ENCODE results near the gene C4BPA.

Gene C4BPA

GRCh38 chr1:207071426-207071825 is 32.6 kb upstream of the C4BPA start:
- Histone ChIP-seq H3K27me3 (ENCODE audit: low read depth, low read length) (no peaks in the 10 kb centered on the region), H3K36me3 (replicated peaks; ENCODE audit: low read depth, low read length) (peaks cover 22% of the 10 kb centered on the region), H3K27ac (ENCODE audit: low read length) (no peak overlapping the region), H2AFZ (ENCODE audit: low read depth, low read length) (no peak overlapping the region), H3K9ac (ENCODE audit: low read length) (no peak overlapping the region), H3K4me3 (ENCODE audit: low read length) (no peak overlapping the region), H4K20me1 (ENCODE audit: insufficient read depth, low read length) (no peaks in the 10 kb centered on the region), H3K9me3 (ENCODE audit: insufficient read depth, low read length) (no peaks in the 10 kb centered on the region), H3K4me2 (ENCODE audit: low read length) (no peak overlapping the region), H3K79me2 (ENCODE audit: low read length) (no peaks in the 10 kb centered on the region), H3K4me1 (ENCODE audit: low read length) (peaks cover 14% of the 10 kb centered on the region)
- TF ChIP-seq EZH2phosphoT487 (IDR thresholded peaks at IDR 0.05; ENCODE audit: low read depth): no peak
- TF ChIP-seq, protein P1, sequence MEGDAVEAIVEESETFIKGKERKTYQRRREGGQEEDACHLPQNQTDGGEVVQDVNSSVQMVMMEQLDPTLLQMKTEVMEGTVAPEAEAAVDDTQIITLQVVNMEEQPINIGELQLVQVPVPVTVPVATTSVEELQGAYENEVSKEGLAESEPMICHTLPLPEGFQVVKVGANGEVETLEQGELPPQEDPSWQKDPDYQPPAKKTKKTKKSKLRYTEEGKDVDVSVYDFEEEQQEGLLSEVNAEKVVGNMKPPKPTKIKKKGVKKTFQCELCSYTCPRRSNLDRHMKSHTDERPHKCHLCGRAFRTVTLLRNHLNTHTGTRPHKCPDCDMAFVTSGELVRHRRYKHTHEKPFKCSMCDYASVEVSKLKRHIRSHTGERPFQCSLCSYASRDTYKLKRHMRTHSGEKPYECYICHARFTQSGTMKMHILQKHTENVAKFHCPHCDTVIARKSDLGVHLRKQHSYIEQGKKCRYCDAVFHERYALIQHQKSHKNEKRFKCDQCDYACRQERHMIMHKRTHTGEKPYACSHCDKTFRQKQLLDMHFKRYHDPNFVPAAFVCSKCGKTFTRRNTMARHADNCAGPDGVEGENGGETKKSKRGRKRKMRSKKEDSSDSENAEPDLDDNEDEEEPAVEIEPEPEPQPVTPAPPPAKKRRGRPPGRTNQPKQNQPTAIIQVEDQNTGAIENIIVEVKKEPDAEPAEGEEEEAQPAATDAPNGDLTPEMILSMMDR (IDR thresholded peaks at IDR 0.05; ENCODE audit: low read depth, low read length): no peak

- Histone ChIP-seq H3K9ac (ENCODE audit: low read length) (no peak overlapping the region), H3K36me3 (replicated peaks; ENCODE audit: low read depth, low read length) (peaks cover 22% of the 10 kb centered on the region), H3K4me2 (ENCODE audit: low read length) (no peak overlapping the region), H3K4me1 (ENCODE audit: low read length) (peaks cover 14% of the 10 kb centered on the region), H3K4me3 (ENCODE audit: low read length) (no peak overlapping the region), H2AFZ (ENCODE audit: low read depth, low read length) (no peak overlapping the region), H3K79me2 (ENCODE audit: low read length) (no peaks in the 10 kb centered on the region), H3K27me3 (ENCODE audit: low read depth, low read length) (no peaks in the 10 kb centered on the region), H4K20me1 (ENCODE audit: insufficient read depth, low read length) (no peaks in the 10 kb centered on the region), H3K27ac (ENCODE audit: low read length) (no peak overlapping the region), H3K9me3 (ENCODE audit: insufficient read depth, low read length) (no peaks in the 10 kb centered on the region)
- no peak for TF ChIP-seq EZH2phosphoT487 (IDR thresholded peaks at IDR 0.05; ENCODE audit: low read depth)
- TF ChIP-seq, protein P1 (IDR thresholded peaks at IDR 0.05; ENCODE audit: low read depth, low read length): no peak
Measured at GRCh38 chr1:207072233-207072632, 31.8 kb upstream of the C4BPA start.

GRCh38 chr1:207073906-207074820 is 29.9 kb upstream of the C4BPA start:
- no peaks in the 10 kb centered on the region for H4K20me1 ChIP-seq (ENCODE audit: insufficient read depth, low read length)
- H3K4me1 ChIP-seq (ENCODE audit: low read length): peaks cover 14% of the 10 kb centered on the region
- H3K9me3 ChIP-seq (ENCODE audit: insufficient read depth, low read length): no peaks in the 10 kb centered on the region
- H3K4me2 ChIP-seq (ENCODE audit: low read length): no peak overlapping the region
- H2AFZ ChIP-seq (ENCODE audit: low read depth, low read length): no peak overlapping the region
- no peak overlapping the region for H3K27ac ChIP-seq (ENCODE audit: low read length)
- H3K79me2 ChIP-seq (ENCODE audit: low read length): no peaks in the 10 kb centered on the region
- TF ChIP-seq, protein P1 (IDR thresholded peaks at IDR 0.05; ENCODE audit: low read depth, low read length): no peak
- no peak for TF ChIP-seq EZH2phosphoT487 (IDR thresholded peaks at IDR 0.05; ENCODE audit: low read depth)
- no peak overlapping the region for H3K9ac ChIP-seq (ENCODE audit: low read length)
- no peak overlapping the region for H3K4me3 ChIP-seq (ENCODE audit: low read length)
- peaks cover 15% of the 10 kb centered on the region for H3K36me3 ChIP-seq (replicated peaks; ENCODE audit: low read depth, low read length)
- H3K27me3 ChIP-seq (ENCODE audit: low read depth, low read length): no peaks in the 10 kb centered on the region

GRCh38 chr1:207076181-207076955 is 27.7 kb upstream of the C4BPA start:
- TF ChIP-seq, protein P1 (IDR thresholded peaks at IDR 0.05; ENCODE audit: low read depth, low read length): no peak
- TF ChIP-seq EZH2phosphoT487 (IDR thresholded peaks at IDR 0.05; ENCODE audit: low read depth): no peak
- no peak overlapping the region for H3K9ac ChIP-seq (ENCODE audit: low read length)
- no peak overlapping the region for H3K4me3 ChIP-seq (ENCODE audit: low read length)
- no peaks in the 10 kb centered on the region for H3K27me3 ChIP-seq (ENCODE audit: low read depth, low read length)
- no peak overlapping the region for H2AFZ ChIP-seq (ENCODE audit: low read depth, low read length)
- no peaks in the 10 kb centered on the region for H3K9me3 ChIP-seq (ENCODE audit: insufficient read depth, low read length)
- H4K20me1 ChIP-seq (ENCODE audit: insufficient read depth, low read length): no peaks in the 10 kb centered on the region
- no peaks in the 10 kb centered on the region for H3K4me1 ChIP-seq (ENCODE audit: low read length)
- no peak overlapping the region for H3K4me2 ChIP-seq (ENCODE audit: low read length)
- H3K27ac ChIP-seq (ENCODE audit: low read length): no peak overlapping the region
- peaks cover 10% of the 10 kb centered on the region for H3K36me3 ChIP-seq (replicated peaks; ENCODE audit: low read depth, low read length)
- no peaks in the 10 kb centered on the region for H3K79me2 ChIP-seq (ENCODE audit: low read length)
